ENCODE data around the gene HSD17B13.

DNA sequence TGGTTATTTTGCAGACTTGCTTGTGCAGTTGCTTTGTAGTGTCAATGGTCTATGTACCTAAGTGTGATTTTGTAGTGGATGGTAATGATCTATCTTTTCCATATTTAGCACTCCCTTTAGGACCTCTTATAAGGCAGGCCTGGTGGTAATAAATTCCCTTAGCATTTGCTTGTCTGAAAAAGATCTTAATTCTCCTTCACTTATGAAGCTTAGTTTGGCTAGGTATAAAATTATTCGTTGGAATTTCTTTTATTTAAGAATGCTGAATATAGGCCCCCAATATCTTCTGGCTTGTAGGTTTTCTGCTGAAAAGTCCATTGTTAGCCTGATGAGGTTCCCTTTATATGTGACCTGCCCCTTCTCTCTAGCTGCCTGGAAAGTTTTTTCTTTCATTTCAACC is 10.6 kb upstream of the HSD17B13 start:
- TF ChIP-seq FOS (IDR thresholded peaks at IDR 0.05; ENCODE audit: low read depth, low read length) (no peak), CTCF (conservative IDR thresholded peaks at IDR 0.05; ENCODE audit: low read depth, low read length) (no peak)

Measured in IMR-90 (cell line).